Measurements from ENCODE around the gene RNASE1. TPM values are rescaled to one million over a fixed set of nuclear protein-coding genes. Genes with fewer than 3 reads are reported as not detected.
A peak's percentile ranks its signal among the peaks of the same experiment; 100 is the strongest.
"Not testable (repeated sequence)": the region's sequence is repeated elsewhere in the genome, so short reads cannot be mapped to it uniquely, and the experiment has no call there.

The RNASE1 gene
- total RNA-seq, 4 donors from 2014 or later = 39.7 to 97.1 (median 64.0) TPM

DNA sequence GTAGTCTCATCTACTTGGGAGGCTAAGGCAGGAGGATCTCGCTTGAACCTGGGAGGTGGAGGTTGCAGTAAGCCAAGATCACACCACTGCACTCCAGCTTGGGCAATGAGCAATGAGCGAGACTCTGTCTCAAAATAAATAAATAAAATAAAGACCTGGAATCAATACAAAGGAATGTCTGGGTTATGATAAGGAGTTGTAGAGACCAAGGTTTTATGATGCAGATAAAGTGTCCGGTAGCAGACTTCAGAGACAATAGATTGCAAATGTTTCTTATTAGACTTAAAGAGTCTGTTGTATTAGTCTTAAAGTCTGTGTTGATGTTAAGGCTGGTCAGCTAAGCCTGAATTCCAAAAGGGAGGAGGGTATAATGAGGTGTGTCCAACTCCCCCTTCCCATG lies 35.2 kb upstream of the RNASE1 start:
- no peak overlapping the region for H3K4me3 ChIP-seq
- DNase-seq (ENCODE audit: low spot score in 2 of 2) = no peak
- no peaks in the 10 kb centered on the region for H3K4me1 ChIP-seq
- TF ChIP-seq, protein P1, sequence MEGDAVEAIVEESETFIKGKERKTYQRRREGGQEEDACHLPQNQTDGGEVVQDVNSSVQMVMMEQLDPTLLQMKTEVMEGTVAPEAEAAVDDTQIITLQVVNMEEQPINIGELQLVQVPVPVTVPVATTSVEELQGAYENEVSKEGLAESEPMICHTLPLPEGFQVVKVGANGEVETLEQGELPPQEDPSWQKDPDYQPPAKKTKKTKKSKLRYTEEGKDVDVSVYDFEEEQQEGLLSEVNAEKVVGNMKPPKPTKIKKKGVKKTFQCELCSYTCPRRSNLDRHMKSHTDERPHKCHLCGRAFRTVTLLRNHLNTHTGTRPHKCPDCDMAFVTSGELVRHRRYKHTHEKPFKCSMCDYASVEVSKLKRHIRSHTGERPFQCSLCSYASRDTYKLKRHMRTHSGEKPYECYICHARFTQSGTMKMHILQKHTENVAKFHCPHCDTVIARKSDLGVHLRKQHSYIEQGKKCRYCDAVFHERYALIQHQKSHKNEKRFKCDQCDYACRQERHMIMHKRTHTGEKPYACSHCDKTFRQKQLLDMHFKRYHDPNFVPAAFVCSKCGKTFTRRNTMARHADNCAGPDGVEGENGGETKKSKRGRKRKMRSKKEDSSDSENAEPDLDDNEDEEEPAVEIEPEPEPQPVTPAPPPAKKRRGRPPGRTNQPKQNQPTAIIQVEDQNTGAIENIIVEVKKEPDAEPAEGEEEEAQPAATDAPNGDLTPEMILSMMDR (IDR thresholded peaks at IDR 0.05) = no peak
- no peak for TF ChIP-seq EP300 (IDR thresholded peaks at IDR 0.05)
- no peak for TF ChIP-seq POLR2AphosphoS5 (IDR thresholded peaks at IDR 0.05)
- no peak for TF ChIP-seq POLR2A (IDR thresholded peaks at IDR 0.05)
- no peak overlapping the region for H3K27ac ChIP-seq
- H3K9me3 ChIP-seq = no peaks in the 10 kb centered on the region
- H3K27me3 ChIP-seq = no peaks in the 10 kb centered on the region
- no peaks in the 10 kb centered on the region for H3K36me3 ChIP-seq
- WGBS = 72% methylated on average over 3 of the region's 3 CpGs

DNA sequence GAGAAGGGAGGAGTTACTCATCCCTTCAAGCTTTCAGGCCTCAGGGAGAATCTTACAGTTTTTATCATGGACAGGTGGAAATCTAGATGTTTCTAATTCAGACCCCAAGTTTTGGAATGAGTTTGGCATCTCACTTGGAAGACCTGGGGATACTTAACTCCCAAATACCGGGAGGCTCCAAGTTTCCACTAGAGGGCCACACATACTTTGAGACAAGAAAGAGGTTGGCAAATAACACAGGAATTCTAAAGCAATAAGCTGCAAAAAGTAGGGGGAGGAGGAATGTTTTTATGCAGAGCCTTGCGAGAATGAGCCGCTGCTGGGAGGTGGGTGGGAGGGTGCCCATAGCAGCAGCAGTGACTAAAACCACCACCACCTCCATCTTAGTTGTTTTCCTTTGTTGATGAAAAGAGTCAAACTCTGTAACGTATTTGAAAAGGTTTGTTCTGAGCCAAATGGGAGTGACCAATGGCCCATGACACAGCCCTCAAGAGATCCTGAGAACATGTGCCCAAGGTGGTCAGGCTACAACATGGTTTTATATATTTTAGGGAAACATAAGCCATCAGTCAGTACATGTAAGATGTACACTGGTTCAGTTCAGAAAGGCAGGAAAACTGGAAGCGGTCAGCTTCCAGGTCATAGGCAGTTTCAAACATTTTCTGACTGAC lies 34.2 kb upstream of the RNASE1 start:
- no peaks in the 10 kb centered on the region for H3K4me1 ChIP-seq
- WGBS = 43% methylated on average over 5 of the region's 5 CpGs
- no peaks in the 10 kb centered on the region for H3K36me3 ChIP-seq
- TF ChIP-seq, protein P1 (IDR thresholded peaks at IDR 0.05) = peak in 1 of 2 donors; percentile 15
- TF ChIP-seq POLR2AphosphoS5 (IDR thresholded peaks at IDR 0.05) = no peak
- DNase-seq (ENCODE audit: low spot score in 2 of 2) = no peak
- H3K27me3 ChIP-seq = no peaks in the 10 kb centered on the region
- H3K9me3 ChIP-seq = no peaks in the 10 kb centered on the region
- H3K27ac ChIP-seq = no peak overlapping the region
- H3K4me3 ChIP-seq = no peak overlapping the region

DNA sequence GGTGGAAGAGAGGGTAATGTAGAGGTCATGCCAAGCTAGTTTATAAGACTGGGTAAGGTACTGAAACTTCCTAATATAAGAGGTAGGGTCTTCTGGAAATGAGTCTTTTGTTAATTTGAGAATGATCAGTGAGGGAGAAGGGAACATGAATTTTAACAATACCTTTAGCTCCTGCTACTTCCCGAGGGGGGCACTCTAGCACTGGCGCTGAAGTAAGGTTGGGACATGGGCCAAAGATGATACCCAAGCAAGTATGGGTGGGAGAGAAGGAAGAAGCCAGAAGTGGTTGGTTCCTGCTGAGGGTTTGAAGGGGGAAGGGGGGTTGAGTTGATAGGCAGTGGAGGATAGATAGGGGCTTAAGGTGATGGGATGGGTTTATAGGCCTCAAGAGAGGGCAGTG lies 32.3 kb upstream of the RNASE1 start:
- 84% methylated on average over 2 of the region's 2 CpGs for WGBS
- Histone ChIP-seq H3K4me1 (no peaks in the 10 kb centered on the region), H3K9me3 (no peaks in the 10 kb centered on the region), H3K27ac (no peak overlapping the region), H3K27me3 (no peaks in the 10 kb centered on the region), H3K36me3 (no peaks in the 10 kb centered on the region), H3K4me3 (no peak overlapping the region)
- TF ChIP-seq EP300 (IDR thresholded peaks at IDR 0.05) = no peak
- no peak for DNase-seq (ENCODE audit: low spot score in 2 of 2)

DNA sequence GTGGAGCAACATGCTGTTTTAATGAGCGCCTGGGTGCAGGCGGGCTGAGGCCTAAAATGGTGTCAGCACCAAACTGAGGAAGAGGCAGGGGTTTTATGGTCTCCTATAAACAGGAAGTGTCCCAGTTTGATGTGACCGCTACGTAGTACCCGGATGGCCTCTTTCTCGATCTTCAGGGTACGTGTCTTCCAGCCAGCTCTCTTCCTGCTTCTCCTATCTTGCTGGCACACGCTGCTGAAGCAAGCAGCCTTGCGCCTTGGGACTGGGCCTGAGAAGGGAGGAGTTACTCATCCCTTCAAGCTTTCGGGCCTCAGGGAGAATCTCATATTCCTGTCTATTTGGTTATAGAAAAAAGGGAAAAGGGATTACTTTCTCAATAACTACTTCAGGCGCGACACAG lies 28.2 kb upstream of the RNASE1 start:
- H3K27me3 ChIP-seq = no peaks in the 10 kb centered on the region
- no peaks in the 10 kb centered on the region for H3K36me3 ChIP-seq
- no peak overlapping the region for H3K27ac ChIP-seq
- H3K9me3 ChIP-seq = no peaks in the 10 kb centered on the region
- DNase-seq (ENCODE audit: low spot score in 2 of 2) = no peak
- no peaks in the 10 kb centered on the region for H3K4me1 ChIP-seq
- no peak overlapping the region for H3K4me3 ChIP-seq
- WGBS = 94% methylated on average over 12 of the region's 12 CpGs
- TF ChIP-seq EP300 (IDR thresholded peaks at IDR 0.05) (no peak), POLR2AphosphoS5 (IDR thresholded peaks at IDR 0.05) (no peak), POLR2A (IDR thresholded peaks at IDR 0.05) (no peak)
- TF ChIP-seq, protein P1 (IDR thresholded peaks at IDR 0.05) = no peak

DNA sequence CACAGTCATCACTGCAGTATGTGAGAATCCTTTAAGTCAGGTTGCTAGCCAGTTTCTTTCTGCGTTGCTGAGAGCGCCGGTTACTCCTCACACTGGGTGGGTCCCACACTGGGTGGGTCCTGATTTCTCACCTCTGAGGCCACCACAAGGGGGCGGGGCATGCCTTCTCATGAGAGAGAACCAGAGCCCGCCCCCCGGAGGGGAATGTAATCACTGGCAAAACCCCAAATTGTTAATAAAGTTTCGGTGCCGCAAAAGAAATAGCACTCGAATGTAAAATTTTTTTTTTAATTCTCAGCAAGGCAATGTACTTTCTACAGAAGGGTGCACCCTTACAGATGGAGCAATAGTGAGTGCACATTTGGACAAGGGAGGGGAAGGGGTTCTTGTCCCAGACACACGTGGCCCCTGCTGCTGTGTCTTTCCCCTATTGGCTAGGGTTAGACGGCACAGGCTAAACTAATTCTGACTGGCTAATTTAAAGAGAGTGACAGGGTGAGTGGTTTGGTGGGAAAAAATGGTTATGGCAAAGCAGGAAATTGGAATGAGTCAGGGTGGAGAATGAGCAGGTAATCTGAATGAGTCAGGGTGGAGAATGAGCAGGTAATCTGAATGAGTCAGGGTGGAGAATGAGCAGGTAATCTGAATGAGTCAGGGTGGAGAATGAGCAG lies 25.5 kb upstream of the RNASE1 start:
- not testable (repeated sequence) for H3K27me3 ChIP-seq; H3K4me3 ChIP-seq; H3K9me3 ChIP-seq; H3K27ac ChIP-seq; H3K4me1 ChIP-seq; H3K36me3 ChIP-seq; DNase-seq (ENCODE audit: low spot score in 2 of 2)
- WGBS = 93% methylated on average over 11 of the region's 11 CpGs

DNA sequence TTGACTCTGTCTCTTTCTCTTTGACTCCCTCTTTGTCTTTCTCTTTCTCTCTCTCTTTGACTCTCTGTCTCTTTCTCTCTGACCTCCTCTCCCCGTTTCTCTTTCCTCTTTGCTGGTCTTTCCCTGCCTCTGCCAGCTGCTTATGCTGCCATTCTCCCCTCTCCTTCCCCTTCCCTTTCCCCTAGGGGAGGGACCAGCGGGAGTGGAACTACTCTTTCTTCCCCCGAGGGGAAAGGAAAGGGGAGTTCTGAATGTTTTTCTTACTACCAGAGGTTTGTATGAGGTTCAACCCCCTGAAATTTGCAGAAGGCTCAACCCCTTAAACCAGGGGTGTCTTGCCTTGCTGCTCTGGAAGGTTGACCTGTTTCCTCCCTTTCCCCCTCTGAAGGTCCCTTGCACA lies 24.7 kb upstream of the RNASE1 start:
- Histone ChIP-seq H3K4me1 (no peaks in the 10 kb centered on the region), H3K4me3 (no peak overlapping the region), H3K27ac (no peak overlapping the region), H3K36me3 (no peaks in the 10 kb centered on the region), H3K9me3 (no peaks in the 10 kb centered on the region), H3K27me3 (no peaks in the 10 kb centered on the region)
- DNase-seq (ENCODE audit: low spot score in 2 of 2) = no peak
- WGBS = 39% methylated on average over 3 of the region's 3 CpGs
- no peak for TF ChIP-seq POLR2AphosphoS5 (IDR thresholded peaks at IDR 0.05)
- TF ChIP-seq POLR2A (IDR thresholded peaks at IDR 0.05) = no peak
- TF ChIP-seq EP300 (IDR thresholded peaks at IDR 0.05) = no peak
- TF ChIP-seq, protein P1 (IDR thresholded peaks at IDR 0.05) = no peak

DNA sequence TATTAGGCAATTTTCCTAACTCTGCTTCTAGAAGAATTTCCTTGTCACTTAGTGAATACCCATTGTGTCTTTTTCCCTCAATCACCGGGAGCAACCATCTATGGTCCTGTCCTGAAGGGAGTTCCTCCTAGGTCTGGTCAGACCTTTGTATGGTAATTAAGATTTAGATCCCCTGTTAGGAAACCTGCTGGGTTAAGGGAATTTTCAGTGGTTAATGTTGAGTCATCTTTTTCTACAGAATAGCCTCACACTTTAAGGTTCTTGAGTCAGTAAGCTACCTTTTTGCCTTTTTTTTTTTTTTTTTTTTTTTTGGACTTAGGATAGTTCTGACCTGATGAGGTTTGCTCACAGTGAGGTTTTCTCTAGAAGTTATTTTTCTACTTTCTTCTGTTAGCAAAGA lies 24.0 kb upstream of the RNASE1 start:
- WGBS = 52% methylated on average over 1 of the region's 1 CpG
- not testable (repeated sequence) for H3K27ac ChIP-seq, H3K9me3 ChIP-seq

More for the DNA sequence above, 24.0 kb upstream of the RNASE1 start:
- H3K36me3 ChIP-seq; H3K4me3 ChIP-seq; H3K4me1 ChIP-seq; H3K27me3 ChIP-seq; DNase-seq (ENCODE audit: low spot score in 2 of 2): not testable (repeated sequence)
